ENCODE measurements around the gene CCDC9.

The CCDC9 gene

DNA sequence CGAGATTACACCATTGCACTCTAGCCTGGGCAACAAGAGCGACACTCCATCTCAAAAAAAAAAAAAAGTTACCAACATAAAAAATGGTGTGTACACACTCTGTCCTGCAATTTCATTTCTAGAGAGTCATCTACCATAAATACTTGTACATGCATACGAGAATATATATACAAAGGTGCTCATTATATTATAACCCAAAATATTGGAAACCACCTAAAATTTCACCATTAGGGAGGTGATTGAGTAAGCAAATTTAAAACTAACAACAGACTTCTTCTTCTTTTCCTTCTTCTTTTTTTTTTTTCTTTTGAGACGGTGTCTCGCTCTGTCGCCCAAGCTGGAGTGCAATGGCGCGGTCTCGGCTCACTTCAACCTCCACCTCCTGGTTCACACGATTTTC lies 45.9 kb downstream of the CCDC9 start:
- DNase-seq, result no peak

DNA sequence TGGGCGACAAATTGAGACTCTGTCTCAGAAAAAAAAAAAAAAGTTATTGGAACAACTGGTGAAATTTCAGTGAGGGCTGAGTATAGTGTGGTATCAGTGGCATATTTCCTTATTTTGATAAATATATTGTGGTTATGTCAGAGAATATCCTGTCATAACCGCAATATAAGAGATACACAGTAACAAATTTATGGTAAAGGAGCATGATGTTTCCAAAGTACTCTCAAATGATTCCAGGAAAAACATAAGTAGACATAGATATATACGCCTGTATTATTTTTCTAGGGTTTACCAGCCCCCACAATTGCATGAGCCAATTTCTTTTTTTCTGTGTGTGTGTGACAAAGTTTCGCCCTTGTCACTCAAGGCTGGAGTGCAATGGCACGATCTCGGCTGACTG lies 47.6 kb downstream of the CCDC9 start:
- no peak for DNase-seq

DNA sequence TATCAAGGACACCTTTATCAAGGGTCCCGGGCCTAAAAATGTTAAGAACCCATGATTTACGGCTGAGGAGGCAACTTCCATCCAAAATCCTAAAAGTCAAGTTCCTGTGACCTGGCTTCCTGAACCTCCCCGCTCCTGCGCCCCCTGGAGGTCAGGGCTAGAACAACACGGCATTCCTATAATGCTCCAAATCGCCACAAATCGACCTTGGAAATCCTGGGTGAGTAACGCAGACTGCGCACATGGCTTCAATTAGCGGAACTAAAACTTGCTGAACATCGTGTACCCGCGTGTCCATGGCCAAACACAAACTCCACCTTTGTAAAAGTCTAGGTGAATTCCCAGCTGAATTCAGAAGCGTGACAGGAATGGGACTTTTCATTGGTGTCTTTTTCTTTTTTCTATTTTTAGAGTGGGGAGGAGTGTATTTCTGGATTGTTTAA lies 49.0 kb downstream of the CCDC9 start:
- DNase-seq, result peak; percentile 36

DNA sequence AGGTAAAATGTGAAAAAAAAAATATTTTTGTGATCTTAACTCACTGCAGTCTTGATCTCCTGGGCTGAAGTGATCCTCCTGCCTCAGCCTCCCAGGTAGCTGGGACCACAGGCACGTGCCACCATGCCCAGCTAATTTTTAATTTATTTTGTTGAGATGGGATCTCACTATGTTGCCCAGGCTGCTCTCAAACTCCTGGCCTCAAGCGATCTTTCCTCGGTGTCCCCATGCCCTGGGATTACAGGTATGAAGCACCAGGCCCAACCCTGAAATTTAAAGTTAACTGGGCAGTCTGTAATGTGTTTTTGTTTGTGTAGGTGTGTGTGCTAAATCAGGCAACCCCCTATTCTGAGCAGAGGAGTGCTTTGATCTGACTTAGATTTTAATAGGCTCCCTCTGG lies 50.0 kb downstream of the CCDC9 start:
- DNase-seq, result no peak

DNA sequence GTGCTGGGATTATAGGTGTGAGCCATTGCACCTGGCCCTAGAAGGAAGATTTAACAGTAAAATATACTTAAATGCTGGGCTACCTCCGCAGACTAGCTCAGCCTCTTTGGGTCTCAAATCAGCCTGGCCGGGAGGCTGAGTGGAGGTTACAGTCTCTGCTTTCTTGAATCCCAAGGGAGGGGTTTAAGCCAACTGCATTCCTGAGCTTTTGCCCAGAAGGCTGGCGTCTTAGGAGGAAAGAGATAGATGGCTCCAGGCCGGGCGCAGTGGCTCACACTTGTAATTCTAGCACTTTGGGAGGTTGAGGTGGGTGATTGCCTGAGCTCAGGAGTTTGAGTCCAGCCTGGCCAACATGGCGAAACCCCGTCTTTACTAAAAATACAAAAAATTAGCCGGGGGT lies 52.7 kb downstream of the CCDC9 start:
- DNase-seq, result no peak

DNA sequence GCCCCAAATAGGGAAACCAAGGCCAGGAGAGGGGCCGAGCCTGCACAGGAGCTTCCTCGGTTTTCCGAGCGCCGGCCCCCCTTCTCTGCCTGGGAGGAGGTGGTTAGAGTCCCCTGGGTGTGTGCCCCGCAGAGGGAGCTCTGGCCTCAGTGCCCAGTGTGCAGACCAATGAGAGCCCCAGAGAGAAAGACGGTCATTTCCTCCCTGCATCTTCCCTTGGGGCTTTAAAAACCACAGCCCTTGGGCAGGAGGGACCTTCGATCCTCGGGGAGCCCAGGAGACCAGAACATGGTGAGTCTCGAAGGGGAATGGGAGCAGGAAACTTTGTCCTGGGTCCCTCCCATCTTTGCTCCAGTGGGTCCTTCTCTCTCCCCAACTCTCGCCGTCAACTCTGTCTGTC lies 53.3 kb downstream of the CCDC9 start, which contains the start of gene C5AR1:
TSS of gene C5AR1 (plus strand) at position 254 of the 400 bp plus-strand sequence. CDS start at position 289, 35 bp downstream.
- peak; percentile 66 for DNase-seq

DNA sequence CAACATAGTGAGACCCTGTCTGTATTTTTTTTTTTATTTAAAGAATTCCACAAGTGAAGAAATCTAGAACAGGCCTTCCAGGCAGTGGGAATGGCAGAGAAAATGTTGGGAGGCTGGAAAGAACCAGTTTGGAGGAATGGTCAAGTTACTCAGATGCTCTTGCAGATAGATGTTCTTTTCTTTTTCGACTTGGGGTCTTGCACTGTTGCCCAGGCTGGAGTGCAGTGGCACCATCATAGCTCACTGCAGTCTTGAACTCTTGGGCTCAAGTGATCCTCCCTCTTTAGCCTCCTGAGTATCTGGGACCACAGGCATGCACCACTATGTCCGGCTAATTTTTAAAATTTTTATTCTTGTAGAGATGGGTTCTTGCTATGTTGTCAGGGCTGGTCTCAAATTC lies 54.0 kb downstream of the CCDC9 start:
- no peak for DNase-seq

DNA sequence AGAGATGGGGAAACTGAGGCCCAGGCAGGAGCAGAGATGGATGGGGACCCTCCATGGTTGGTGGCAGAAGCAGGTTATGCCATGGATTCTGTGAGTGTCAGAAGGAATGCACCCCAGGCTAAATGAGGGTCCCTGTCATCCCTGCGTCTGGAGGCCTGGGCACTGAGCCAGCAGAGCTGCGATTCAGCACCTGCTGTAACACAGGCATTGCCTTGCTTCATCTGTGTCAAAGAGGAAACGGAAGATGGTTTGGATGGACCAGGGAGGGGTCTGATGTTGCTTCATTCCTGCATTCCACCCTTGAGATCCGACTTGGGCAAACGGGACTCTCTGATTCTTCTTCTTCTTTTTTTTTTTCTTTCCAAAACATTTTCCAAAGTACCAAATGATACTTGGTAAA lies 54.5 kb downstream of the CCDC9 start:
- peak; percentile 59 for DNase-seq

DNA sequence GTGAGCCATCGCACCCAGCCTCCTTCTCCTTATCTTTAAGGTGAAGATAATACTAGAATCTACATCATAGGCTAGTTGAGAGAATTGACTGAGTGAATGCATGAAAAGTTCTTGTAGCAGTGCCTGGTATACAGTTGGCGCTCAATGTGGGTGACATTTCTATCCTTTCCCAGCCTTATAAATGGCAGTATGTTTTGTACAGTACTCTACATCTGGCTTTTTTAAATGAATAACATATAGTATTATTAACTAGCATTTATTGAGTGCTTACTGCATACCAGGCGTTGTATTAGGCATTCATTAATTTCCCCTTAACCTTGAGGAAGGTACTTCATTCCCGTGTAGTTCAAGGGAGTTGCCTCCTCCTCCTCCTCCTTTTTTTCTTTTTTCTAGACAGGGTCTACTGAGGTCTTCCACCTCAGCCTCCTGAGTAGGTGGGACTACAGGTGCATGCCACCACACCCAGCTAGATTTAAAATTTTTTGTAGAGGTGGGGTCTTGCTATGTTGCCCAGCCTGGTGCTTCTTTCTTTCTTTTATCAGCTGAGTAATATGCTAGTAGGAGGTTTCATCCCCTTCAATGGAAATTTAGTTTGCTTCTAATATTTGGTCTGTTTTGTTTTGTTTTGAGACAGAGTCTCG lies 56.2 kb downstream of the CCDC9 start:
- no peak for DNase-seq

DNA sequence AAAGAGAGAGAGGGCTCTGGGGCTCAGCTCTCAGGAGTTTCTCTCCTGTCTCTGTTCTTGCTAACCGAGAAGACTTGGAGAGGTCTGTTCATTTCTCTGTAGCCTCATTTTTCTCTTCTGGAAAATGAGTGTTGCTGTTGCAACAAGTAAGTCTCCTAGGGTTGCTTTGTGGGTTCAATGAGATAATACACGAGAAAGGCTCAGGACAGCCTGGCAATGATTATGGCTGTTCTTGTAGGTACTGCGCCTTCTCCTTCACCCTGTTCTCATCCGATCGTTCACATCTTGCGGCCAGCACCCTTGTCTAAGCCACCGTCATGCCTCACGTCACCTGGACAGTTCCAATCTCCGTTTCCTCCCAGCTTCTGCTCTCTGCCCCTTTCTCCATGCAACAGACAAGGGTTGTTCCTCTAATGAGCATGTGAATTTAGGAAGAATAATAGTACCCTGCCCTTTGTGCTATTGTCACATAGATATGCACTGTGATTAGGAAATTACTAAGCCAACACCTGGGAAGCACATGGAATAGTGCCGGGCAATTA lies 57.5 kb downstream of the CCDC9 start:
- no peak for DNase-seq

DNA sequence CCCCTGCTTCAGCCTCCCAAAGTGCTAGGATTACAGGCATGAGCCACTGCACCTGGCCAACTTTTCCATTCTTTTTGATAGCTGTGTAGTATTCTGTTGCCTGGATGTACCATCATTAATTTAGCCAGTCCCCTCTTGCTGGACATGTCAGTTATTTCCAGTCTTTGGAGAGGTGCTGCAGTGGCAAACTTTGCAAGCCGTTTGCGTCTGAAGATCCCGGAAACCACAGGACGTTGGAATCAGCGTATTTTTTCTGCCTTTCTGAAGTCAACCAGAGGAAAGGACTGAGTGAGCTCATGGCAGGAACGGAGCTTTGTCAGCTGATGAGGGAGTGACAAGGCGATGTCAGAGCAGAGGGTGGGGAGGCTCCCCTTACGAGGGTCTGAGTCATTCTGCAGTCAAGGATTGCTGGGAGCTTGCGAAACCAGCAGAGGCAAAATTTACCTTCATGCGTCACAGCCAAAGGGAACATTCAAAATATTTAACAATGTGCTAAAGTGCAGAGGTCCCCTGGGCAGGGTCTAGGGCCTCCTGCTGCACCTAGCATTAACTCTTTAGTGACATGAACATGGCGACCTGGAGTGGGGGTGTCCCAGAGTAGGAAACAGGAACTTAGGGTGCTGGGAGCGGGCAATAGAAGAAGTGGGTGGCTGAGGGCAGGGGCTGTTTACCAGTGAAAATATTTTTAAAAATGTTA lies 58.9 kb downstream of the CCDC9 start:
- DNase-seq, result peak; percentile 82

DNA sequence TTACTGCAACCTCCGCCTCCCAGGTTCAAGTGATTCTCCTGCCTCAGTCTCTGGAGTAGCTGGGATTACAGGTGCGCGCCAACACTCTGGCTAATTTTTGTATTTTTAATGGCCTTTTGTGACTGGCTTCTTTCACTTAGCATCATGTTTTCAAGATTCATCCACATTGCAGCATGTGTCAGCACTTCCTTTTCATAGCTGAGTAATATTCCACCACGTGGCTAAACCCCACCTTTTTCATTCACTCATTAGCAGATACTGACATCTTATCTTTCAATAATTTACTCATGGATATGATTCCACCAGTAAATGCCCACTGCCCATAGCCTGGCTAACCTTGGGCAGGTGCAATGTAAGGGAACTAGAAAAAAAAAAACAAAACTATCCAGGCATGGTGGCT lies 60.2 kb downstream of the CCDC9 start:
- no peak for DNase-seq

DNA sequence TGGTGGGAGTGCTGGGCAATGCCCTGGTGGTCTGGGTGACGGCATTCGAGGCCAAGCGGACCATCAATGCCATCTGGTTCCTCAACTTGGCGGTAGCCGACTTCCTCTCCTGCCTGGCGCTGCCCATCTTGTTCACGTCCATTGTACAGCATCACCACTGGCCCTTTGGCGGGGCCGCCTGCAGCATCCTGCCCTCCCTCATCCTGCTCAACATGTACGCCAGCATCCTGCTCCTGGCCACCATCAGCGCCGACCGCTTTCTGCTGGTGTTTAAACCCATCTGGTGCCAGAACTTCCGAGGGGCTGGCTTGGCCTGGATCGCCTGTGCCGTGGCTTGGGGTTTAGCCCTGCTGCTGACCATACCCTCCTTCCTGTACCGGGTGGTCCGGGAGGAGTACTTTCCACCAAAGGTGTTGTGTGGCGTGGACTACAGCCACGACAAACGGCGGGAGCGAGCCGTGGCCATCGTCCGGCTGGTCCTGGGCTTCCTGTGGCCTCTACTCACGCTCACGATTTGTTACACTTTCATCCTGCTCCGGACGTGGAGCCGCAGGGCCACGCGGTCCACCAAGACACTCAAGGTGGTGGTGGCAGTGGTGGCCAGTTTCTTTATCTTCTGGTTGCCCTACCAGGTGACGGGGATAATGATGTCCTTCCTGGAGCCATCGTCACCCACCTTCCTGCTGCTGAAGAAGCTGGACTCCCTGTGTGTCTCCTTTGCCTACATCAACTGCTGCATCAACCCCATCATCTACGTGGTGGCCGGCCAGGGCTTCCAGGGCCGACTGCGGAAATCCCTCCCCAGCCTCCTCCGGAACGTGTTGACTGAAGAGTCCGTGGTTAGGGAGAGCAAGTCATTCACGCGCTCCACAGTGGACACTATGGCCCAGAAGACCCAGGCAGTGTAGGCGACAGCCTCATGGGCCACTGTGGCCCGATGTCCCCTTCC lies 63.9 kb downstream of the CCDC9 start:
- DNase-seq, result no peak
